Keratinocyte (primary cell): ENCODE measurements around the gene NAA40. TPM values are rescaled to one million over a fixed set of nuclear protein-coding genes. Genes with fewer than 3 reads are reported as not detected.
"Not testable (repeated sequence)": the region's sequence is repeated elsewhere in the genome, so short reads cannot be mapped to it uniquely, and the experiment has no call there.

Experiments
- DNase-seq: peaks from one replicate; pipeline ENCODE4 v3.0.0-alpha.2; 2011; ENCODE audit warnings: low read depth, missing footprints, low spot score
- FAIRE-seq: peaks from 2 replicates; lab custom pipeline; 2011; peaks lifted over from hg19 to GRCh38; lab: Jason Lieb, UNC
- H2AFZ ChIP-seq: 2 replicates; pipeline ENCODE4 v1.6.0; 2012; ENCODE audit warnings: low read length, control low read depth, inconsistent platforms; ENCODE audit not compliant: control insufficient read depth
- H3K27ac ChIP-seq: 2 replicates; pipeline ENCODE4 v1.5.1; 2011; ENCODE audit warnings: low read length; ENCODE audit not compliant: control insufficient read depth, insufficient read depth
- H3K27me3 ChIP-seq: 3 replicates; pipeline ENCODE4 v1.6.0; 2011; ENCODE audit warnings: low read length; ENCODE audit not compliant: control insufficient read depth, insufficient read depth; ENCODE audit errors: extremely low read depth
- H3K36me3 ChIP-seq, 2 experiments: 2 replicates in 1 of 2; 3 replicates in 1 of 2; pipeline ENCODE4 v1.5.1; 2011; ENCODE audit warnings: low read length in 2 of 2, mild to moderate bottlenecking in 1 of 2; ENCODE audit not compliant: control insufficient read depth in 2 of 2, insufficient read depth in 2 of 2; ENCODE audit errors: extremely low read depth in 1 of 2
- H3K4me1 ChIP-seq: 3 replicates; pipeline ENCODE4 v1.5.1; 2011; ENCODE audit warnings: low read length; ENCODE audit not compliant: control insufficient read depth, insufficient read depth; ENCODE audit errors: extremely low read depth
- H3K4me2 ChIP-seq: 3 replicates; pipeline ENCODE4 v1.6.0; 2011; ENCODE audit warnings: low read depth, low read length; ENCODE audit not compliant: control insufficient read depth, insufficient read depth; ENCODE audit errors: extremely low read depth
- H3K4me3 ChIP-seq, 3 experiments: fragments of 200-600 bp in 1 of 3; sonication (generic) in 1 of 3; 2 replicates in 2 of 3; 3 replicates in 1 of 3; pipeline ENCODE4 v1.5.1; 2011 to 2016; ENCODE audit warnings: low read length in 3 of 3, mild to moderate bottlenecking in 3 of 3, control low read depth in 2 of 3, inconsistent platforms in 1 of 3, low read depth in 1 of 3, mixed read lengths in 1 of 3, mixed run types in 1 of 3, moderate library complexity in 1 of 3; ENCODE audit not compliant: control insufficient read depth in 2 of 3, insufficient read depth in 2 of 3; ENCODE audit errors: extremely low read depth in 1 of 3
- H3K79me2 ChIP-seq: 2 replicates; pipeline ENCODE4 v1.6.0; 2012; ENCODE audit warnings: low read length; ENCODE audit not compliant: control insufficient read depth, insufficient read depth
- H3K9ac ChIP-seq: 3 replicates; pipeline ENCODE4 v1.6.0; 2011; ENCODE audit warnings: low read length; ENCODE audit not compliant: control insufficient read depth, insufficient read depth; ENCODE audit errors: extremely low read depth
- H3K9me1 ChIP-seq: 3 replicates; pipeline ENCODE4 v1.6.0; 2011; ENCODE audit warnings: low read length; ENCODE audit not compliant: control insufficient read depth, insufficient read depth; ENCODE audit errors: extremely low read depth
- H3K9me3 ChIP-seq: 2 replicates; pipeline ENCODE4 v1.5.1; 2012; ENCODE audit warnings: low read depth, low read length; ENCODE audit not compliant: control insufficient read depth
- H4K20me1 ChIP-seq: 3 replicates; pipeline ENCODE4 v1.6.0; 2011; ENCODE audit warnings: low read length; ENCODE audit not compliant: control insufficient read depth, insufficient read depth; ENCODE audit errors: extremely low read depth
- EZH2 ChIP-seq: IDR thresholded peaks from one replicate; pipeline ENCODE4 v1.6.1; 2012; ENCODE audit warnings: inconsistent platforms, mild to moderate bottlenecking, low read length, moderate library complexity
- dilution Hi-C: fragments of 300-500 bp; cut with MboI; formaldehyde crosslinking; loops from one replicate; pipeline ENCODE4 v1.7.0; 2020; ENCODE audit warnings: low sequenced_read_pairs; ENCODE audit not compliant: extremely low pct_ligation_motif_present
- polyA plus RNA-seq, 5 experiments: library from polyadenylated mRNA; depleted of rRNA in 3 of 5; stranded (reverse) in 3 of 5; stranded (forward) in 1 of 5; unstranded in 1 of 5; fragments of >200 nt; gene quantifications; 1 replicate in 1 of 5; 2 replicates in 3 of 5; 3 replicates in 1 of 5; pipeline versions ENCODE4 v1.2.1 to v1.2.3, GENCODE V29; 2011 to 2012; ENCODE audit warnings: missing spikeins in 2 of 5, low read depth in 1 of 5, low replicate concordance in 1 of 5
- TF ChIP-seq, protein P1 (sequence below), 3 experiments: IDR thresholded peaks in 1 of 3; conservative IDR thresholded peaks in 1 of 3; optimal IDR thresholded peaks in 1 of 3; 2 replicates in 2 of 3; 3 replicates in 1 of 3; pipeline versions ENCODE3 to v1.5.1; 2011; ENCODE audit warnings: low read length in 3 of 3, mild to moderate bottlenecking in 3 of 3, moderate library complexity in 2 of 3, control low read depth in 1 of 3, inconsistent platforms in 1 of 3; ENCODE audit not compliant: insufficient read depth in 2 of 3; ENCODE audit errors: extremely low read depth in 1 of 3

The NAA40 gene
- polyA plus RNA-seq, 1 donor (not counting 4 experiments of a cell fraction or from before 2014, with no cell fraction given), result 13.5 TPM

DNA sequence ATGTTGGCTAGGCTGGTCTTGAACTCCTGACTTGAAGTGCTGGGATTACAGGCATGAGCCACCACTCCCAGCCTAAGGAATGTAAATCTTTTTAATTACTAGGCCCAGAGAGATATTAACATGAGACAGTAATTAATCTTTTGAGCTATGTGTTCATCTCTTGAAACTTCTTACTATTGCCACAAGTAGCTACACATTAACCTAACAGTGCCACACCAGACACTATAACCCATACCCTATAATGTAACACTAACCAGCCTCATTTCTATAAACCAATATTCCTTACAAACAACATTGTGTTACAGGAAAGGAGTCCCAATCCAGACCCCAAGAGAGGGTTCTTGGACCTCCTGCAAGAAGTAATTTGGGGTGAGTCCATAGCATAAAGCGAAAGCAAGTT is 27.6 kb downstream of the NAA40 start:
- no peak overlapping the region for H3K4me3 ChIP-seq
- TF ChIP-seq, protein P1, sequence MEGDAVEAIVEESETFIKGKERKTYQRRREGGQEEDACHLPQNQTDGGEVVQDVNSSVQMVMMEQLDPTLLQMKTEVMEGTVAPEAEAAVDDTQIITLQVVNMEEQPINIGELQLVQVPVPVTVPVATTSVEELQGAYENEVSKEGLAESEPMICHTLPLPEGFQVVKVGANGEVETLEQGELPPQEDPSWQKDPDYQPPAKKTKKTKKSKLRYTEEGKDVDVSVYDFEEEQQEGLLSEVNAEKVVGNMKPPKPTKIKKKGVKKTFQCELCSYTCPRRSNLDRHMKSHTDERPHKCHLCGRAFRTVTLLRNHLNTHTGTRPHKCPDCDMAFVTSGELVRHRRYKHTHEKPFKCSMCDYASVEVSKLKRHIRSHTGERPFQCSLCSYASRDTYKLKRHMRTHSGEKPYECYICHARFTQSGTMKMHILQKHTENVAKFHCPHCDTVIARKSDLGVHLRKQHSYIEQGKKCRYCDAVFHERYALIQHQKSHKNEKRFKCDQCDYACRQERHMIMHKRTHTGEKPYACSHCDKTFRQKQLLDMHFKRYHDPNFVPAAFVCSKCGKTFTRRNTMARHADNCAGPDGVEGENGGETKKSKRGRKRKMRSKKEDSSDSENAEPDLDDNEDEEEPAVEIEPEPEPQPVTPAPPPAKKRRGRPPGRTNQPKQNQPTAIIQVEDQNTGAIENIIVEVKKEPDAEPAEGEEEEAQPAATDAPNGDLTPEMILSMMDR (optimal IDR thresholded peaks at IDR 0.05 in 1 of 3, IDR thresholded peaks at IDR 0.05 in 1 of 3, conservative IDR thresholded peaks at IDR 0.05 in 1 of 3; ENCODE audit: extremely low read depth in 1 of 3, insufficient read depth in 2 of 3, low read length in 3 of 3), result no peak
- no peak for TF ChIP-seq EZH2
- dilution Hi-C loops, result no loop called here
- no peak for FAIRE-seq
- H3K27ac ChIP-seq, result no peak overlapping the region
- no peaks in the 10 kb centered on the region for H3K79me2 ChIP-seq
- H3K9me1 ChIP-seq, result peaks cover 2% of the 10 kb centered on the region
- no peaks in the 10 kb centered on the region for H4K20me1 ChIP-seq
- DNase-seq, result no peak
- H3K4me2 ChIP-seq, result no peak overlapping the region
- H3K36me3 ChIP-seq, result no peaks in the 10 kb centered on the region
- no peak overlapping the region for H3K9ac ChIP-seq
- H2AFZ ChIP-seq, result no peak overlapping the region
- H3K27me3 ChIP-seq, result no peaks in the 10 kb centered on the region
- H3K9me3 ChIP-seq, result no peaks in the 10 kb centered on the region
- peaks cover 10% of the 10 kb centered on the region for H3K4me1 ChIP-seq

DNA sequence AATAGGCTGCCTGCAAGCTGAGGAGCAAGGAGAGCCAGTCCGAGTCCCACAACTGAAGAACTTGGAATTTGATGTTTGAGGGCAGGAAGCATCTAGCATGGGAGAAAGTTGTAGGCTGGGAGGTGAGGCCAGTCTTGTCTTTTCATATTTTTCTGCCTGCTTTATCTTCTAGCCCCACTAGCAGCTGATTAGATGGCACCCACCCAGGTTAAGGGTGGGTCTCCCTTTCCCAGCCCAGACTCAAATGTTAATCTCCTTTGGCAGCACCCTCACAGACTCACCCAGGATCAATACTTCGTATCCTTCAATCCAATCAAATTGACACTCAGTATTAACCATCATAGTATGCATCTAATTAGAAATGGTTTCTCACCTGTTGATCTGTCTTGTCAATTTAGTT is 30.7 kb downstream of the NAA40 start:
- no peak for DNase-seq
- FAIRE-seq, result no peak
- Histone ChIP-seq H3K9ac (no peak overlapping the region), H3K27me3 (no peaks in the 10 kb centered on the region), H3K9me1 (no peaks in the 10 kb centered on the region), H3K27ac (no peak overlapping the region), H3K4me2 (no peak overlapping the region), H2AFZ (no peak overlapping the region), H3K79me2 (peaks cover under 1% of the 10 kb centered on the region), H3K4me1 (no peaks in the 10 kb centered on the region), H4K20me1 (no peaks in the 10 kb centered on the region), H3K4me3 (no peak overlapping the region), H3K36me3 (no peaks in the 10 kb centered on the region), H3K9me3 (no peaks in the 10 kb centered on the region)
- no peak for TF ChIP-seq EZH2
- dilution Hi-C loops, result no loop called here

DNA sequence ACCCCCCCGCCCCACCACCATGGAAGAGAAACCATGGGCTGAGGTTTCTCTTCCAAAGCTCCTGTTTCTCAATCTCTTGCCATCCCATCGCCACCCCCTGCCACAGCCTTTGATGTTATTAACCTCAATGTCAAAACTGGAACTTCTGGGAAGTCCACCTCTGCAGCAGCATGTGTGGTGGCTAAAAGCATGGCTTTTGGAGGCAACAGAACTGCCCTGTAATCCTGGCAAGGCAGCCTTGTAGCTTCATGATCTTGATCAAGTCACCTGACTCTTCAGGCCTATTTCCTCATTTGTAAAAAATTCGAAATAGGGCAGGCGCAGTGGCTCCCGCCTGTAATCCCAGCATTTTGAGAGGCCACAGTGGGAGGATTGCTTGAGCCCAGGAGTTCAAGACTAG is 32.1 kb downstream of the NAA40 start:
- FAIRE-seq (no peak), DNase-seq (no peak)
- H3K9ac ChIP-seq, result no peak overlapping the region
- H3K4me1 ChIP-seq, result peaks cover 3% of the 10 kb centered on the region
- no peaks in the 10 kb centered on the region for H3K27me3 ChIP-seq
- H4K20me1 ChIP-seq, result no peaks in the 10 kb centered on the region
- no peak overlapping the region for H3K4me2 ChIP-seq
- H2AFZ ChIP-seq, result no peak overlapping the region
- H3K9me1 ChIP-seq, result no peaks in the 10 kb centered on the region
- peaks cover 14% of the 10 kb centered on the region for H3K79me2 ChIP-seq
- H3K9me3 ChIP-seq, result no peaks in the 10 kb centered on the region
- dilution Hi-C loops, result no loop called here
- TF ChIP-seq, protein P1 (optimal IDR thresholded peaks at IDR 0.05 in 1 of 3, IDR thresholded peaks at IDR 0.05 in 1 of 3, conservative IDR thresholded peaks at IDR 0.05 in 1 of 3; ENCODE audit: extremely low read depth in 1 of 3, insufficient read depth in 2 of 3, low read length in 3 of 3), result no peak
- no peaks in the 10 kb centered on the region for H3K36me3 ChIP-seq
- H3K27ac ChIP-seq, result no peak overlapping the region
- H3K4me3 ChIP-seq, result no peak overlapping the region

DNA sequence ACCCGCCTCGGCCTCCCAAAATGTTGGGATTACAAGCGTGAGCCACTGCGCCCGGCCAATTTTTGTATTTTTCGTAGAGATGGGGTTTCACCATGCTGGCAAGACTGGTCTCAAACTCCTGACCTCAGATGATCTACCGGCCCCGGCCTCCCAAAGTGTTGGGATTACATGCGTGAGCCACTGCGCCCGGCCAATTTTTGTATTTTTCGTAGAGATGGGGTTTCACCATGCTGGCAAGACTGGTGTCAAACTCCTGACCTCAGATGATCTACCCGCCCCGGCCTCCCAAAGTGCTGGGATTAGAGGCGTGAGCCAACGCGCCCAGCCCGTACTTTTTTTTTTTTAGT is 35.1 kb downstream of the NAA40 start:
- FAIRE-seq, H3K9me1 ChIP-seq, H3K36me3 ChIP-seq, H4K20me1 ChIP-seq, H2AFZ ChIP-seq, H3K27ac ChIP-seq, H3K9ac ChIP-seq, H3K4me3 ChIP-seq, H3K27me3 ChIP-seq, H3K9me3 ChIP-seq, DNase-seq, dilution Hi-C loops, H3K4me2 ChIP-seq: not testable (repeated sequence)
- Histone ChIP-seq H3K79me2 (peaks cover 34% of the 10 kb centered on the region), H3K4me1 (peaks cover 11% of the 10 kb centered on the region)
